GM19468 (cell line): ENCODE data around the gene SEC16A.
A peak's percentile ranks its signal among the peaks of the same experiment; 100 is the strongest.

ENCODE experiments used
- ATAC-seq: cut with Tn5 transposase; IDR thresholded peaks from one replicate; pipeline ENCODE4 v1.9.1; 2021; ENCODE audit warnings: mild to moderate bottlenecking, moderate library complexity, moderate number of reproducible peaks; ENCODE audit not compliant: unreplicated experiment; ENCODE audit errors: extremely low read depth

SEC16A gene, protein sequence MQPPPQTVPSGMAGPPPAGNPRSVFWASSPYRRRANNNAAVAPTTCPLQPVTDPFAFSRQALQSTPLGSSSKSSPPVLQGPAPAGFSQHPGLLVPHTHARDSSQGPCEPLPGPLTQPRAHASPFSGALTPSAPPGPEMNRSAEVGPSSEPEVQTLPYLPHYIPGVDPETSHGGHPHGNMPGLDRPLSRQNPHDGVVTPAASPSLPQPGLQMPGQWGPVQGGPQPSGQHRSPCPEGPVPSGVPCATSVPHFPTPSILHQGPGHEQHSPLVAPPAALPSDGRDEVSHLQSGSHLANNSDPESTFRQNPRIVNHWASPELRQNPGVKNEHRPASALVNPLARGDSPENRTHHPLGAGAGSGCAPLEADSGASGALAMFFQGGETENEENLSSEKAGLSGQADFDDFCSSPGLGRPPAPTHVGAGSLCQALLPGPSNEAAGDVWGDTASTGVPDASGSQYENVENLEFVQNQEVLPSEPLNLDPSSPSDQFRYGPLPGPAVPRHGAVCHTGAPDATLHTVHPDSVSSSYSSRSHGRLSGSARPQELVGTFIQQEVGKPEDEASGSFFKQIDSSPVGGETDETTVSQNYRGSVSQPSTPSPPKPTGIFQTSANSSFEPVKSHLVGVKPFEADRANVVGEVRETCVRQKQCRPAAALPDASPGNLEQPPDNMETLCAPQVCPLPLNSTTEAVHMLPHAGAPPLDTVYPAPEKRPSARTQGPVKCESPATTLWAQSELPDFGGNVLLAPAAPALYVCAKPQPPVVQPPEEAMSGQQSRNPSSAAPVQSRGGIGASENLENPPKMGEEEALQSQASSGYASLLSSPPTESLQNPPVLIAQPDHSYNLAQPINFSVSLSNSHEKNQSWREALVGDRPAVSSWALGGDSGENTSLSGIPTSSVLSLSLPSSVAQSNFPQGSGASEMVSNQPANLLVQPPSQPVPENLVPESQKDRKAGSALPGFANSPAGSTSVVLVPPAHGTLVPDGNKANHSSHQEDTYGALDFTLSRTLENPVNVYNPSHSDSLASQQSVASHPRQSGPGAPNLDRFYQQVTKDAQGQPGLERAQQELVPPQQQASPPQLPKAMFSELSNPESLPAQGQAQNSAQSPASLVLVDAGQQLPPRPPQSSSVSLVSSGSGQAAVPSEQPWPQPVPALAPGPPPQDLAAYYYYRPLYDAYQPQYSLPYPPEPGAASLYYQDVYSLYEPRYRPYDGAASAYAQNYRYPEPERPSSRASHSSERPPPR (N-terminal part only)

GRCh38 chr9:136482793-136483588, at the start of gene SEC16A:
TSS of gene SEC16A (minus strand) at chr9:136483040. CDS start at chr9:136477615, 5,425 bp downstream.
- ATAC-seq, result peak; percentile 13

GRCh38 chr9:136531904-136532798, 49.3 kb upstream of the SEC16A start:
- no peak for ATAC-seq

DNA sequence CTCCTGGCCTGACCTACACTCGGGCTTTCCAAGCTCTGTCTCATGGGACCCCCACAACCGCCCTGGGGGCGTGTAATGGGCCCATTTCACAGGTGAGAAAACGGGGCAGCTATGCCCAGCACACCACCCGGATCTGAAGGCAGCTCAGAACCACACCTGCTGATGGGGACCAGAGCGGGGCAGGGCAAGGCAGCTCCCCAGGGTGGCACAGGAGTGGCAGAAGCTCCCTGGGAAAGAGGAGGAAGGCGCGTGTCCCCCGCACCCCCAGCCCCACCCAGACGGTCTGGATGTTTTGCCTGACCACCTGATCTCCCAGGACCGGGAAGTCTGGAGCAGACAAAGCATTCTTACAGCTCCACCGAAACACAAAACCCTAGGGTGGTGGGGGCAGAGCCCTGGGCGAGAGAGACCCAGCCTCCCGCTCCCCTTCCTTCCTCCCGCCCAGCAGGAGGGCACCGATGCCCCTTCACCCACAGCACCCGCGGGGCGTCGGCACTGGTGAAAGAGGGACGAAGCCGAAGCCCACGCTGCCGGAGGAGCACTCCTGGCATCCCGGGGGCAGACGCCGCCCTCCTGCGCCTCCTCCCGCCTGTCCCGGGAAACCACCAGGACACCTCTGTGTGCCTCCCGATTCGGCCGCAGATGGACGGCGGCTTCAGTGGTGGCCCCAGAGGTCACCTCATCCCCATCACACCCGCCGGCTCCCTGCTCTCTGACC, 48.5 kb upstream of the SEC16A start:
- ATAC-seq, result no peak

DNA sequence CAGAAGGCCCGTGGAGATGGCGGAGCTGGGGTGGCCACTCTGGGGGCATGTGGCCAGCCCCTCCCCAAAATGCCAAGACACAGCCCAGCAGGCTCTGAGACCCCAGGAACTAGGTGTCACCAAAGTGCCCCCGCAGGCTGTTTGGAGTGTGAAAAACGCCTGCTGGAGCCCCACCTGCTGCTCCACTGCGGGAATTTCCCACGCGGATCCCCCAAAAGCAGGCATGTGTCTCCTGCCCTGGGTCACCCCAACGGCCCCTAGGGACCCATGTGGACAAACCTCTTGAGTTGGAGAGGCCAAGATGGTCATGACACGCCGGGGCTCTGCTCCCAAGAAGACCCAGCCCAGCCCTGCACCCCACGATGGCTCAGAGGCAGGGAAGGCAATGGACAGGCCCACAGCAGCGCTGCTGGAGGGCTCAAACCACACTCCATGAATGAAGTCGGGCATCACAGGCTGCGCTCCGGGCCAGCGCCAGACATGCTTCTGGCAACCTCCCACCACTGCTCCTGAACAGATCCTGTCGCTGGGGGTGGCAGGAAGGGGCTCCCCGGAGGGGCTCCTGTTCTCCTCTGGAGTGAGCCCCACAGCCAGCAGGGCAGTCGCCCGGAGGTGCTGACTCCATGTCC, 47.7 kb upstream of the SEC16A start:
- no peak for ATAC-seq

DNA sequence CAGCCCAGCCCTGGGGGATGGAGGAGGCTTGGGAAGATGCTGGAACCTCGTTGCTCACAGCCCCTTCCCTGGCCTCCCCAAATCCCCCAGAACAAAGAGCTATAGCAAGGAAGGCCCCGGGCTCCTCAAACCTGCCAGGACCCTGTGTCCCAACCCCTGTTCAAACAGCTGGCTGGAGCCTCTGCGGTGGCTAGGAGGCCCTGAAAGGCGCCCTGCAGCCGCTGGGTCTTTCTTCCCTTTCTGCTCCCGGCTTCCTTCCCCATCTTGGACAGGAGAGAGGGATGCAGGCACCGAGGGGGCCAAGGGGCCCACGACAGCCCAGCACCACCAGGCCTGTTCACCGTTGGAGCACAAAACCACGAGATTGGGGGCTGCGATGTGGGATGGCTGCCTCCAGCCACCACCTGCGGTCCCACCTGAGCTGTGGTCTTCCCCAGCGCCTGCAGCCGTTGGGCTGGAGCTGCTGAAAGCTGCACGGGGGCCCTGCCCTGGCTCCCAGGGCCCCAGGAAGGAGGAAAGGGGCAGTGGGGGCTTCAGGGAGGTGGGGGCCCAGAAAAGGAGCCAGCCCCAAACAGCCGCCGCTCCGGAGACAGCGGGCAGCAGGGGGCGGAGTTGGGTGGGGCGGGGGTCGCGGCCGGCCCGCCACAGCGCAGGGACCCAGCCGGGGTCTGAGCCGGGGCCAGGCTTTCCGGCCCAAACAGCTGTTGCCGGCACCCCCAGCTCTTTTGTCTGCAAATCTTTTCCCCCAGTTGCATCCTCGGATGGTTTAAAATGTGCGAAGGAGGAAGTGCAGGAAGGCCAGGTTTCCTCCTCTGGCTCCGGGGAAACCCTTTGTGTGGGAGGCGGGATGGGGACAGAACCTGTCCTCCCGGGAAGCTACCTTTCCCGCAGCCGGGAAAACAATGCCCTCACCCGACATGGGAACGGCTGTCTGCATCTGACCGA, 46.9 kb upstream of the SEC16A start:
- ATAC-seq, result no peak

GRCh38 chr9:136528716-136529341, 46.0 kb upstream of the SEC16A start:
- ATAC-seq, result no peak

- no peak for ATAC-seq
Observed at GRCh38 chr9:136527721-136528710, 45.2 kb upstream of the SEC16A start.

- ATAC-seq, result no peak
Observed at GRCh38 chr9:136527131-136527530, 44.3 kb upstream of the SEC16A start.

DNA sequence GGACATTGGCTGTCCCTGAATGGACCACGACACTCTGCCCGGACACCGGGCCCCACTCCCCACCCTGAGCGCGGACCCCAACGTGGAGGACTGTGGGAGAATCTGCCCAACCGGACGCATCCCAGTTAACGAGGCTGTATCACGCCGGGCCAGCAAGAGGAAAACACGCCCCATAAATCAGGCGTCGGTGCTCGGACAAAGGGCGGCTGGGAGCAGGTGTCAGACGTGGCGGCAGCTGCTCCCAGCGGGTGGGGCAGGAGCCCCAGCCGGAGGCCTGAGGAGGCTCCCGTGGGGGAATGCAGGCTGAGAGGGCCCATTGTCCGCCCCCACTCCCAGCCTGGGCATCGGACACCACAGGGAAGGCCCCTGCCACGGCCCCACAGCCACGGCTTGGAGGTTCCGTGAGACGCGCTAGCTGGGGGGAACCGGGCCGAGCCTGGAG, 43.8 kb upstream of the SEC16A start:
- ATAC-seq, result no peak

DNA sequence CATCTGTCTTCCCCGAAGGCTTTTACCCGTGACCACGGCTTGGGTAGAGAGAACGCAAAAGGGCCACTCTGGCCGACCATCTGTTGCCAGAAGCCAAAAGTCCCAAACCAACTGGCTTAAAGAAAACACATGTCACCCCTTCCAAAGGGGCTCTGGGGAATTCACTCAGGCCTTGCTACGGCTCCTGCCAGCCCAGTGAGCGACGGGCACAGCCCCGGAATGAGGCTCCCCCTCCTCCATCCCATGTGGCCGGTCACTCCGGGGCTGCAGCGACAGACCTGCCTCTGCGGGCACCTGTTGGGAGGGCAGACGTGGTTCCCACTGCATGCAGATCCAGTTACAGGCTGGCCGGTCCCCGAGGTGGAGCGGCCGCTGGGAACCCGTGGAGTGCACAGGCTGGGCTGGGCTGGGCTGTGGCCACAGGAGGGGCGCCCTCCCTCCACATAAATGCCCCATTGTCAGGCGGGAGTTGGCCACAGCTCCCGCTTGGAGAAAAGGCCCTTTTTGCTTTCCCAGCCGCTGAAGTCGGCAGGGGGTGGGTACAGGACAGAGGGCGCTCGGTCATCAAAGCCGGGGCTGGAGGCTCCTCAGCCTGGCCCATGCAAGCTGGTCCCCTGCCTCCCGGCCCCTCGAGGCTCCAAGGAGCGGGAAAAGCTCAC, 43.1 kb upstream of the SEC16A start:
- no peak for ATAC-seq

- ATAC-seq, result no peak
Observed at GRCh38 chr9:136525207-136525606, 42.4 kb upstream of the SEC16A start.

GRCh38 chr9:136522314-136523237, 39.7 kb upstream of the SEC16A start:
- no peak for ATAC-seq

- no peak for ATAC-seq
Observed at GRCh38 chr9:136521537-136521936, 38.7 kb upstream of the SEC16A start.
